Measurements from ENCODE around the gene COPS9.

The COPS9 gene

GRCh38 chr2:240162531-240162930, 26.4 kb upstream of the COPS9 start:
- POLR2A ChIA-PET (ENCODE audit: low non-redundant PET) = interaction anchor here (0.5 kb wide), 1 partner anchor 274 kb away, joined by 5 read pairs; no protein-coding TSS in a partner anchor
- no peak overlapping the region for H3K27ac ChIP-seq
- CTCF ChIA-PET = no interaction called here
- DNase-seq (ENCODE audit: low spot score) = no peak
- TF ChIP-seq CTCF (conservative IDR thresholded peaks at IDR 0.05; ENCODE audit: low read depth) = no peak

- ChIA-PET POLR2A (ENCODE audit: low non-redundant PET) (interaction anchor here (0.5 kb wide), 1 partner anchor 274 kb away, joined by 5 read pairs; no protein-coding TSS in a partner anchor), CTCF (no interaction called here)
- DNase-seq (ENCODE audit: low spot score) = no peak
- TF ChIP-seq CTCF (conservative IDR thresholded peaks at IDR 0.05; ENCODE audit: low read depth) = no peak
- no peak overlapping the region for H3K27ac ChIP-seq
Measured at GRCh38 chr2:240162032-240162431, 25.9 kb upstream of the COPS9 start.

GRCh38 chr2:240161087-240161750, 25.1 kb upstream of the COPS9 start:
- no peak overlapping the region for H3K27ac ChIP-seq
- no peak for DNase-seq (ENCODE audit: low spot score)
- ChIA-PET CTCF (no interaction called here), POLR2A (ENCODE audit: low non-redundant PET) (no interaction called here)
- TF ChIP-seq CTCF (conservative IDR thresholded peaks at IDR 0.05; ENCODE audit: low read depth) = no peak

GRCh38 chr2:240160291-240161086, 24.4 kb upstream of the COPS9 start:
- H3K27ac ChIP-seq = no peak overlapping the region
- ChIA-PET CTCF (interaction anchor here (0.7 kb wide), 1 partner anchor 668 kb away, joined by 3 read pairs; no protein-coding TSS in a partner anchor), POLR2A (ENCODE audit: low non-redundant PET) (no interaction called here)
- no peak for DNase-seq (ENCODE audit: low spot score)
- no peak for TF ChIP-seq CTCF (conservative IDR thresholded peaks at IDR 0.05; ENCODE audit: low read depth)

GRCh38 chr2:240159251-240159839, 23.2 kb upstream of the COPS9 start:
- no peak overlapping the region for H3K27ac ChIP-seq
- DNase-seq (ENCODE audit: low spot score) = no peak
- ChIA-PET POLR2A (ENCODE audit: low non-redundant PET) (no interaction called here), CTCF (interaction anchor here (0.7 kb wide), 1 partner anchor 666 kb away, joined by 3 read pairs; no protein-coding TSS in a partner anchor)
- TF ChIP-seq CTCF (conservative IDR thresholded peaks at IDR 0.05; ENCODE audit: low read depth) = no peak

GRCh38 chr2:240157147-240157470, 21.0 kb upstream of the COPS9 start:
- ChIA-PET POLR2A (ENCODE audit: low non-redundant PET) (no interaction called here), CTCF (interaction anchor here (1.2 kb wide), 1 partner anchor 11 kb away, joined by 3 read pairs; no protein-coding TSS in a partner anchor)
- TF ChIP-seq CTCF (conservative IDR thresholded peaks at IDR 0.05; ENCODE audit: low read depth) = no peak
- DNase-seq (ENCODE audit: low spot score) = no peak
- H3K27ac ChIP-seq = no peak overlapping the region
